SK-N-SH (cell line): Measurements from ENCODE around the gene FRK. TPM values are rescaled to one million over a fixed set of nuclear protein-coding genes. Genes with fewer than 3 reads are reported as not detected.

Experiments
- CTCF ChIA-PET: fragments of 300-600, 350-600 bp; formaldehyde crosslinking; extraction: SDS; loops from one replicate; lab custom pipeline; 2021; lab: Yijun Ruan, JAX
- POLR2A ChIA-PET: fragments of 350-600 bp; sonication (Branson Sonifier 250); formaldehyde crosslinking; extraction: SDS; loops from one replicate; lab custom pipeline; 2020; ENCODE audit warnings: antibody characterized with exemption, inconsistent platforms; lab: Yijun Ruan, JAX
- DNase-seq: peaks from one replicate; pipeline ENCODE4 v3.0.0; 2012
- H2AFZ ChIP-seq: fragments of 200-600 bp; sonication (generic); 2 replicates; pipeline ENCODE4 v1.8.1; 2016; ENCODE audit warnings: antibody characterized with exemption, mild to moderate bottlenecking, low read depth
- H3F3A ChIP-seq: fragments of 200-600 bp; sonication (generic); replicated peaks from 2 replicates; pipeline ENCODE3; 2016; ENCODE audit warnings: antibody characterized with exemption, mild to moderate bottlenecking; ENCODE audit not compliant: insufficient read depth
- H3K27ac ChIP-seq, 2 experiments: fragments of 200-500 bp in 1 of 2; fragments of 200-600 bp in 1 of 2; sonication (Bioruptor generic) in 1 of 2; sonication (generic), shearing (Covaris generic) in 1 of 2; 2 replicates each; pipeline versions ENCODE4 v1.5.1 to v1.6.1; 2014 to 2016; ENCODE audit warnings: low read depth in 2 of 2, inconsistent platforms in 1 of 2, low read length in 1 of 2, mild to moderate bottlenecking in 1 of 2, mixed read lengths in 1 of 2
- H3K27me3 ChIP-seq: fragments of 200-600 bp; sonication (generic), shearing (Covaris generic); 2 replicates; pipeline ENCODE4 v1.6.1; 2016; ENCODE audit warnings: mixed run types; ENCODE audit not compliant: insufficient read depth
- H3K36me3 ChIP-seq, 2 experiments: fragments of 200-500 bp in 1 of 2; fragments of 200-600 bp in 1 of 2; sonication (Bioruptor generic) in 1 of 2; sonication (generic) in 1 of 2; replicated peaks in 1 of 2; 2 replicates each; pipeline versions ENCODE3 to v1.5.1; 2014 to 2016; ENCODE audit warnings: low read length in 1 of 2, mild to moderate bottlenecking in 1 of 2; ENCODE audit not compliant: insufficient read depth in 2 of 2, control insufficient read depth in 1 of 2
- H3K4me1 ChIP-seq, 2 experiments: fragments of 200-500 bp in 1 of 2; fragments of 200-600 bp in 1 of 2; sonication (Bioruptor generic) in 1 of 2; sonication (generic), shearing (Covaris generic) in 1 of 2; 2 replicates each; pipeline versions ENCODE4 v1.5.1 to v1.6.1; 2014 to 2016; ENCODE audit warnings: low read depth in 1 of 2, low read length in 1 of 2, mixed run types in 1 of 2; ENCODE audit not compliant: insufficient read depth in 2 of 2, control insufficient read depth in 1 of 2
- H3K4me2 ChIP-seq: fragments of 200-600 bp; sonication (generic), shearing (Covaris generic); 2 replicates; pipeline ENCODE4 v1.6.1; 2017; ENCODE audit warnings: mixed run types
- H3K4me3 ChIP-seq, 2 experiments: fragments of 200-500 bp in 1 of 2; fragments of 200-600 bp in 1 of 2; sonication (Bioruptor generic) in 1 of 2; sonication (generic), shearing (Covaris generic) in 1 of 2; 2 replicates each; pipeline versions ENCODE4 v1.5.1 to v1.8.1; 2014 to 2016; ENCODE audit warnings: low read depth in 2 of 2, inconsistent platforms in 1 of 2, low read length in 1 of 2, mild to moderate bottlenecking in 1 of 2, mixed read lengths in 1 of 2, moderate library complexity in 1 of 2
- H3K79me2 ChIP-seq: fragments of 200-600 bp; sonication (generic); 2 replicates; pipeline ENCODE4 v1.8.1; 2017; ENCODE audit warnings: mild to moderate bottlenecking; ENCODE audit not compliant: insufficient read depth
- H3K9ac ChIP-seq: fragments of 200-600 bp; sonication (generic); 2 replicates; pipeline ENCODE4 v1.6.1; 2017; ENCODE audit warnings: mixed run types
- H3K9me2 ChIP-seq: fragments of 200-600 bp; sonication (generic); 2 replicates; pipeline ENCODE4 v1.6.1; 2017; ENCODE audit warnings: mixed run types
- H3K9me3 ChIP-seq: fragments of 200-600 bp; sonication (generic); 2 replicates; pipeline ENCODE4 v1.6.1; 2017; ENCODE audit warnings: mixed run types, mild to moderate bottlenecking, moderate library complexity
- H4K20me1 ChIP-seq: fragments of 200-600 bp; sonication (generic); 2 replicates; pipeline ENCODE4 v1.6.1; 2017; ENCODE audit warnings: mild to moderate bottlenecking, mixed run types; ENCODE audit not compliant: insufficient read depth
- ELF1 ChIP-seq: IDR thresholded peaks from 2 replicates; pipeline ENCODE4 v1.4.0; 2012
- EZH2phosphoT487 ChIP-seq: fragments of 200-600 bp; sonication (generic); IDR thresholded peaks from 2 replicates; pipeline ENCODE4 v1.6.1; 2017; ENCODE audit warnings: low read depth, mixed run types, mild to moderate bottlenecking, antibody characterized with exemption, moderate library complexity, borderline replicate concordance
- FOSL2 ChIP-seq: IDR thresholded peaks from 2 replicates; pipeline ENCODE4 v1.4.0; 2012; ENCODE audit warnings: low read depth, mild to moderate bottlenecking, moderate library complexity, borderline replicate concordance
- FOXJ3 ChIP-seq: sonication (generic); formaldehyde crosslinking; IDR thresholded peaks from 2 replicates; pipeline ENCODE4 v1.5.1; 2020; ENCODE audit warnings: mild to moderate bottlenecking, missing genetic modification reagents
- GATA2 ChIP-seq: sonication (generic); formaldehyde crosslinking; IDR thresholded peaks from 2 replicates; pipeline ENCODE4 v1.5.0; 2020; ENCODE audit warnings: mild to moderate bottlenecking, missing genetic modification reagents
- IRF3 ChIP-seq: fragments of 150-350 bp; IDR thresholded peaks from 2 replicates; pipeline ENCODE4 v1.6.1; 2016; ENCODE audit warnings: mild to moderate bottlenecking, low read depth, low read length
- MAX ChIP-seq: IDR thresholded peaks from 2 replicates; pipeline ENCODE4 v1.4.0; 2012; ENCODE audit warnings: low read depth
- MXI1 ChIP-seq: IDR thresholded peaks from 2 replicates; pipeline ENCODE4 v1.6.1; 2012; ENCODE audit warnings: mild to moderate bottlenecking, low read depth, low read length, improper control_type of control experiment
- PBX3 ChIP-seq: IDR thresholded peaks from 2 replicates; pipeline ENCODE4; 2012
- RCOR1 ChIP-seq: fragments of 150-350 bp; IDR thresholded peaks from 2 replicates; pipeline ENCODE4 v1.6.1; 2017; ENCODE audit warnings: antibody characterized with exemption, low read length
- RXRA ChIP-seq: IDR thresholded peaks from 2 replicates; pipeline ENCODE4 v1.4.0; 2012; ENCODE audit warnings: low read depth, mild to moderate bottlenecking, borderline replicate concordance
- SIN3A ChIP-seq: IDR thresholded peaks from 2 replicates; pipeline ENCODE4 v1.6.1; 2012; ENCODE audit warnings: low read depth, mild to moderate bottlenecking, low read length, moderate library complexity, borderline replicate concordance
- TAF1 ChIP-seq: IDR thresholded peaks from 2 replicates; pipeline ENCODE4 v1.6.1; 2012; ENCODE audit warnings: low read depth, mild to moderate bottlenecking, low read length, moderate library complexity, borderline replicate concordance
- TEAD4 ChIP-seq: IDR thresholded peaks from 2 replicates; pipeline ENCODE4 v1.4.0; 2012; ENCODE audit warnings: mild to moderate bottlenecking, borderline replicate concordance; ENCODE audit not compliant: insufficient read depth
- USF1 ChIP-seq: IDR thresholded peaks from 2 replicates; pipeline ENCODE4 v1.4.0; 2012; ENCODE audit warnings: low read depth, borderline replicate concordance
- USF2 ChIP-seq: fragments of 150-350 bp; IDR thresholded peaks from 2 replicates; pipeline ENCODE4 v1.6.1; 2017; ENCODE audit warnings: antibody characterized with exemption, low read length, low read depth, borderline replicate concordance
- YY1 ChIP-seq: IDR thresholded peaks from 2 replicates; pipeline ENCODE4 v1.4.0; 2012; ENCODE audit warnings: low read depth, mild to moderate bottlenecking
- ZBTB33 ChIP-seq: IDR thresholded peaks from 2 replicates; pipeline ENCODE4 v1.4.0; 2012; ENCODE audit warnings: low read depth, borderline replicate concordance
- WGBS: methylation state at CpG from one replicate; pipeline ENCODE4 v1.1.6; 2017; ENCODE audit warnings: low lambda C conversion rate; 5-methylcytosine and 5-hydroxymethylcytosine counted together
- polyA plus RNA-seq, 3 experiments: library from polyadenylated mRNA; depleted of rRNA; stranded (reverse); fragments of >200 nt; gene quantifications; 2 replicates each; pipeline ENCODE4 v1.2.3, GENCODE V29; 2012

Gene FRK
- polyA plus RNA-seq, 1 of the 3 experiments (the other 2 are of a cell fraction) = under 0.01 TPM

GRCh38 chr6:116002756-116003155 is 57.9 kb downstream of the FRK start (continued):
- TF ChIP-seq USF1 = no peak
- TF ChIP-seq GATA2 = no peak
- TF ChIP-seq, all 33 proteins: peak for 0

GRCh38 chr6:115999235-115999634 is 61.5 kb downstream of the FRK start:
- Histone ChIP-seq H3F3A (no peaks in the 10 kb centered on the region), H3K4me2 (no peak overlapping the region), H3K4me3 (no peak overlapping the region), H3K4me1 (no peaks in the 10 kb centered on the region), H3K27ac (no peak overlapping the region), H3K36me3 (no peaks in the 10 kb centered on the region), H4K20me1 (no peaks in the 10 kb centered on the region), H3K79me2 (no peaks in the 10 kb centered on the region), H3K27me3 (no peaks in the 10 kb centered on the region), H2AFZ (no peak overlapping the region), H3K9me3 (no peaks in the 10 kb centered on the region), H3K9ac (no peak overlapping the region), H3K9me2 (no peaks in the 10 kb centered on the region)
- WGBS = 49% methylated on average over 3 of the region's 3 CpGs
- ChIA-PET POLR2A (no interaction called here), CTCF (interaction anchor here (1.9 kb wide), 1 partner anchor 12 kb away, joined by 5 read pairs; no protein-coding TSS in a partner anchor)
- no peak for DNase-seq
- TF ChIP-seq SIN3A = no peak
- TF ChIP-seq FOSL2 = no peak
- TF ChIP-seq TEAD4 = no peak
- no peak for TF ChIP-seq USF2
- TF ChIP-seq IRF3 = no peak
- no peak for TF ChIP-seq MXI1
- TF ChIP-seq GATA2 = no peak
- no peak for TF ChIP-seq RCOR1
- TF ChIP-seq PBX3 = no peak
- no peak for TF ChIP-seq MAX
- no peak for TF ChIP-seq YY1
- no peak for TF ChIP-seq FOXJ3
- TF ChIP-seq RXRA = no peak
- no peak for TF ChIP-seq ELF1
- no peak for TF ChIP-seq ZBTB33
- TF ChIP-seq TAF1 = no peak
- no peak for TF ChIP-seq EZH2phosphoT487
